OCI-LY7 (cell line): ENCODE measurements around the gene CPHXL2.

Experiments used
- EZH2phosphoT487 ChIP-seq: fragments of 200-600 bp; sonication (generic); IDR thresholded peaks from 2 replicates; pipeline ENCODE4 v1.6.1; 2018; ENCODE audit warnings: low read depth, borderline replicate concordance, mild to moderate bottlenecking, mixed run types, antibody characterized with exemption, low read length, moderate library complexity, mixed read lengths
- TF ChIP-seq, protein P1 (sequence below): fragments of 200-600 bp; sonication (generic); conservative IDR thresholded peaks from 2 replicates; pipeline ENCODE4 v1.5.1; 2014; ENCODE audit warnings: mild to moderate bottlenecking, antibody characterized with exemption, low read length, moderate library complexity, mixed read lengths

GRCh38 chr16:75648265-75649076 is 28.3 kb downstream of the CPHXL2 start:
- TF ChIP-seq, protein P1, sequence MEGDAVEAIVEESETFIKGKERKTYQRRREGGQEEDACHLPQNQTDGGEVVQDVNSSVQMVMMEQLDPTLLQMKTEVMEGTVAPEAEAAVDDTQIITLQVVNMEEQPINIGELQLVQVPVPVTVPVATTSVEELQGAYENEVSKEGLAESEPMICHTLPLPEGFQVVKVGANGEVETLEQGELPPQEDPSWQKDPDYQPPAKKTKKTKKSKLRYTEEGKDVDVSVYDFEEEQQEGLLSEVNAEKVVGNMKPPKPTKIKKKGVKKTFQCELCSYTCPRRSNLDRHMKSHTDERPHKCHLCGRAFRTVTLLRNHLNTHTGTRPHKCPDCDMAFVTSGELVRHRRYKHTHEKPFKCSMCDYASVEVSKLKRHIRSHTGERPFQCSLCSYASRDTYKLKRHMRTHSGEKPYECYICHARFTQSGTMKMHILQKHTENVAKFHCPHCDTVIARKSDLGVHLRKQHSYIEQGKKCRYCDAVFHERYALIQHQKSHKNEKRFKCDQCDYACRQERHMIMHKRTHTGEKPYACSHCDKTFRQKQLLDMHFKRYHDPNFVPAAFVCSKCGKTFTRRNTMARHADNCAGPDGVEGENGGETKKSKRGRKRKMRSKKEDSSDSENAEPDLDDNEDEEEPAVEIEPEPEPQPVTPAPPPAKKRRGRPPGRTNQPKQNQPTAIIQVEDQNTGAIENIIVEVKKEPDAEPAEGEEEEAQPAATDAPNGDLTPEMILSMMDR, result no peak
- no peak for TF ChIP-seq EZH2phosphoT487
